HEK293T (cell line): ENCODE data around the gene OR6J1.
"Not testable (repeated sequence)": the region's sequence is repeated elsewhere in the genome, so short reads cannot be mapped to it uniquely, and the experiment has no call there.

Experiments used
- CTCF ChIA-PET: fragments of 350-600 bp; formaldehyde crosslinking; extraction: SDS; loops from one replicate; lab custom pipeline; 2021; ENCODE audit warnings: antibody characterized with exemption, inconsistent platforms; lab: Yijun Ruan, JAX
- POLR2A ChIA-PET: fragments of 350-600 bp; formaldehyde crosslinking; extraction: SDS; loops from one replicate; lab custom pipeline; 2020; ENCODE audit warnings: antibody characterized with exemption, inconsistent platforms; lab: Yijun Ruan, JAX
- DNase-seq: peaks from one replicate; pipeline ENCODE4 v3.0.0; 2012; ENCODE audit warnings: mixed read lengths; ENCODE audit errors: extremely low spot score
- ARNT ChIP-seq: fragments of 450-650 bp; IDR thresholded peaks from 2 replicates; pipeline ENCODE4 v1.6.1; 2017; ENCODE audit warnings: mild to moderate bottlenecking
- BHLHE40 ChIP-seq: fragments of 450-650 bp; IDR thresholded peaks from 2 replicates; pipeline ENCODE4 v1.6.1; 2016; ENCODE audit warnings: mild to moderate bottlenecking, moderate library complexity, borderline replicate concordance
- CTBP1 ChIP-seq: fragments of 450-650 bp; IDR thresholded peaks from 2 replicates; pipeline ENCODE4 v1.6.1; 2016; ENCODE audit warnings: borderline replicate concordance
- ELF4 ChIP-seq: fragments of 450-650 bp; IDR thresholded peaks from 2 replicates; pipeline ENCODE4 v1.6.1; 2017; ENCODE audit warnings: antibody characterized with exemption
- FOXA1 ChIP-seq: fragments of 450-650 bp; IDR thresholded peaks from 2 replicates; pipeline ENCODE4 v1.6.1; 2016; ENCODE audit warnings: mild to moderate bottlenecking
- FOXK2 ChIP-seq: fragments of 450-650 bp; IDR thresholded peaks from 2 replicates; pipeline ENCODE4 v1.6.1; 2016; ENCODE audit warnings: mild to moderate bottlenecking
- FOXM1 ChIP-seq: fragments of 450-650 bp; IDR thresholded peaks from 2 replicates; pipeline ENCODE4 v1.6.1; 2017; ENCODE audit warnings: mild to moderate bottlenecking, borderline replicate concordance
- HDGF ChIP-seq: fragments of 450-650 bp; IDR thresholded peaks from 2 replicates; pipeline ENCODE4 v1.6.1; 2017; ENCODE audit warnings: antibody characterized with exemption, borderline replicate concordance
- L3MBTL2 ChIP-seq: fragments of 450-650 bp; conservative IDR thresholded peaks from 2 replicates; pipeline ENCODE4 v1.6.1; 2016; ENCODE audit warnings: mild to moderate bottlenecking
- LEF1 ChIP-seq: fragments of 450-650 bp; IDR thresholded peaks from 2 replicates; pipeline ENCODE4 v1.6.1; 2017; ENCODE audit warnings: mild to moderate bottlenecking, borderline replicate concordance
- NFRKB ChIP-seq: fragments of 450-650 bp; IDR thresholded peaks from 2 replicates; pipeline ENCODE4 v1.6.1; 2016; ENCODE audit warnings: mild to moderate bottlenecking, moderate library complexity
- PKNOX1 ChIP-seq: fragments of 450-650 bp; IDR thresholded peaks from 2 replicates; pipeline ENCODE4 v1.6.1; 2016
- SP1 ChIP-seq: fragments of 450-650 bp; IDR thresholded peaks from 2 replicates; pipeline ENCODE4 v1.6.1; 2017
- SUZ12 ChIP-seq: fragments of 450-650 bp; IDR thresholded peaks from 2 replicates; pipeline ENCODE4 v1.6.1; 2016; ENCODE audit warnings: mild to moderate bottlenecking
- TARDBP ChIP-seq: fragments of 450-650 bp; IDR thresholded peaks from 2 replicates; pipeline ENCODE4 v1.6.1; 2016
- ZNF384 ChIP-seq: fragments of 450-650 bp; IDR thresholded peaks from 2 replicates; pipeline ENCODE4 v1.6.1; 2016

The OR6J1 gene

DNA sequence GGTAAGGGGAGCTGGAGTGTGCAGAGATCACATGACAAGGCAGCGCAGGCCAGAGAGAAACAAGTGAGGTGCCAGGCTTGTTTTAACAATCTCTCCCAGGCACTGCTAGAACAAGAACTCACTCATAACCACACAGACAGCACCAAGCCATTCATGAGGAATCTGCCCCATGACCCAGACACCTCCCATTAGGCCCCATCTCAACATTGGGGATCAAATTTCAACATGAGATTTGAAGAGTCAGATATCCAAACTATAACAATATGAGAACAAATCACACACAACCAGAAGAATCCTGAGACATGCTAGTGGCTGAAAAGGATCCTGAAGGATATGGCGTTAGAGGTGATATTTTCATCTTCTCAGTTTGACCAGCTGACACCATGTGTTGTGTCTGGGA, 21.9 kb downstream of the OR6J1 start:
- POLR2A ChIA-PET = no interaction called here
- TF ChIP-seq FOXA1 (no peak), FOXK2 (no peak), TARDBP (no peak), ZNF384 (no peak), ARNT (no peak), L3MBTL2 (no peak), FOXM1 (no peak), ELF4 (no peak), BHLHE40 (no peak), PKNOX1 (no peak), SP1 (no peak), HDGF (no peak), NFRKB (no peak), LEF1 (no peak), SUZ12 (no peak), CTBP1 (no peak)
- DNase-seq = no peak
- CTCF ChIA-PET = no interaction called here

GRCh38 chr14:22615765-22616164, 28.4 kb downstream of the OR6J1 start:
- DNase-seq, POLR2A ChIA-PET, CTCF ChIA-PET: not testable (repeated sequence)

DNA sequence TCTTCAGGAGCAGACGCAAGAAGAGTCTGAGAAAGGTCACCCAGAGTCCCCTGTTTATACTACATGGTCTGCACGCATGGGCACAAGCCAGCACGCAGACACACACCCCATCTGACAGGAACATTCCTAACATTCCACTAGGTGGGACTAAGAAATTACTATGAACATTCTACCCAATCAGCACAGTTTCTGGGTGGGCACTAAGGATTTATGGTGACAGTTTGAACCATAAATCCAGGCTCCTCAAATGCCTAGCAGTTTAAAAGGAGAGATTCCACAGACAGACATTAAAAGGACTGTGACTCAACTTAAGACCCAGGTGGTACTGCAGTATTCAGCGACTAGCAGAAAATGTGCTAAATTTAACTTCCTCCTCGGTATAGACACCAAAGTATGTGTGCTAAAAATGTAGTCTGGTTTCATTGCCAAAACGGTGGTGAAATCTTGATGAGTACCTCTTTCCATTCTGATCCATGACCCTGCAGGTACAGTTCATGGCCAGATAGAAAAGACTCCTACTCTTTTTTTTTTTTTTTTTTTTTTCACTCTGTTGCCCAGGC, 29.8 kb downstream of the OR6J1 start:
- CTCF ChIA-PET = no interaction called here
- DNase-seq = peak; percentile 71
- POLR2A ChIA-PET = interaction anchor here (1.5 kb wide), 1 partner anchor 16 kb away, joined by 6 read pairs; the partner anchor contains the start of gene ABHD4
- TF ChIP-seq LEF1 = no peak
- TF ChIP-seq L3MBTL2 = no peak
- peak; percentile 98 for TF ChIP-seq PKNOX1
- TF ChIP-seq ELF4 = no peak
- TF ChIP-seq ARNT = peak; percentile 72; the same call in 1 of the 2 replicates
- 0 out of 2 replicates have a peak, but pooled peaks have one; percentile 48 for TF ChIP-seq CTBP1
- TF ChIP-seq FOXA1 = no peak

DNA sequence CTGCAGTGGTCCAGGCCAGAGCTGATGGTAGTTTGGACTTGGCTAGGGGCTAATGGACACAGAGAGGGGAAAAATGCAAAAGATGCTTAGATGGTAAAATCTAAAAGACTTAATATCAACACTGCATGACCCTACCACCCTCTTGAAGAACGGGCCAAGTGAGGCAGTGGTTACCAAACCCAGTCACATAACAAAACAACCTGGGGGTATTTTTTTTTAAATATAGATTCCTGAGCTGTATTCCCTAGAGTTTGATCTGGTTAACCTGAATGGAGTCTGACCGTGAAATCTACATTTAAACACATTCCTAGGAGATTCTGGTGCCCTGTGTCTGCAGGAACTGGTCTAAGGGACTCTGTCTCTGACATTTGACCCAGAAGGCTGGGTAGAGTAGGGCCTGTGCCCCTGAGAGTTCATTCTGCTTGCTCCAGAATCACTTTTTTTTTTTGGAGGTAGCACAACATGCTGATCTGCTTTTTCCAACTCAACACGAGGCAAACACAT, 30.4 kb downstream of the OR6J1 start:
- ChIA-PET CTCF (no interaction called here), POLR2A (interaction anchor here (1.5 kb wide), 1 partner anchor 15 kb away, joined by 6 read pairs; the partner anchor contains the start of gene ABHD4)
- DNase-seq = no peak
- TF ChIP-seq L3MBTL2 = 0 out of 2 replicates have a peak, but pooled peaks have one; percentile 24
- TF ChIP-seq ZNF384 = no peak

- CTCF ChIA-PET = no interaction called here
These were observed 31.0 kb downstream of the OR6J1 start for GRCh38 chr14:22613106-22613695.

GRCh38 chr14:22610931-22611330, 33.2 kb downstream of the OR6J1 start:
- TF ChIP-seq SUZ12 = no peak
- no peak for TF ChIP-seq ARNT
- no peak for TF ChIP-seq HDGF
- TF ChIP-seq NFRKB = no peak
- TF ChIP-seq PKNOX1 = no peak
- no peak for TF ChIP-seq CTBP1
- TF ChIP-seq ELF4 = no peak
- TF ChIP-seq FOXM1 = no peak
- TF ChIP-seq TARDBP = no peak
- no peak for DNase-seq
- ChIA-PET CTCF (no interaction called here), POLR2A (no interaction called here)

More at GRCh38 chr14:22613106-22613695, 31.0 kb downstream of the OR6J1 start:
- POLR2A ChIA-PET = interaction anchor here (1.5 kb wide), 1 partner anchor 14 kb away, joined by 6 read pairs; the partner anchor contains the start of gene ABHD4
- TF ChIP-seq FOXK2 (no peak), NFRKB (no peak), SP1 (no peak), SUZ12 (no peak), L3MBTL2 (no peak), ELF4 (no peak)
- no peak for DNase-seq
